Panc1 (cell line): ENCODE results near the gene ZSCAN2.

Experiments used
- CTCF ChIP-seq: fragments of 450-650 bp; IDR thresholded peaks from 2 replicates; pipeline ENCODE4 v1.5.1; 2017; ENCODE audit warnings: mild to moderate bottlenecking
- POLR2AphosphoS5 ChIP-seq: IDR thresholded peaks from 2 replicates; pipeline ENCODE4 v1.6.1; 2012; ENCODE audit warnings: mild to moderate bottlenecking, low read depth, low read length, moderate library complexity

DNA sequence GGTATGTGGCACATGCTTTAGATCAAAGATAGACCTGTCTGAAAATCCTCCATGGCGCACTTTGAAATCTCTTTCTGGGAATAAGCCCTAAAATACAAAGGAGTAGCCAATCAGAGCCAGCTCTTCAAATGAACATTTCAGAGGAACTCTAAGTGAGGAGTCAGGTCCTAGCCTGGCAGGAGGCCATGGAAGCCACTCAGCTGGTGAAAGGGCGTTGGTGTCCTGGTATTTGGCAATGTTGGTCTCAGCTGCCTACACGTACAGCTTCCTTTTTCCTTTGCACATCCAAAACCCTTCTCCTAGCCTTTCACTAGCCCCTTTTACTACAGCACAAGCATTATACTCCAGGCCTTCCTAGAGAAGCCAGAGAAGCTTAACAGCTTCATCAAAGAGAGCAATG is 47.7 kb downstream of the ZSCAN2 start:
- TF ChIP-seq CTCF: no peak
- no peak for TF ChIP-seq POLR2AphosphoS5
